ENCODE measurements around the gene CUX1. TPM values are rescaled to one million over a fixed set of nuclear protein-coding genes. Genes with fewer than 3 reads are reported as not detected.
"Not testable (repeated sequence)": the region's sequence is repeated elsewhere in the genome, so short reads cannot be mapped to it uniquely, and the experiment has no call there.

The CUX1 gene
- total RNA-seq, 1 experiment from 2014 or later = 34.9 TPM

GRCh38 chr7:101906291-101907240 is 89.1 kb downstream of the CUX1 start:
- DNase-seq (ENCODE audit: extremely low read depth, low read depth) = no peak

- no peak for DNase-seq (ENCODE audit: extremely low read depth, low read depth)
These were observed 93.8 kb downstream of the CUX1 start for GRCh38 chr7:101910991-101911799.

GRCh38 chr7:101911800-101912715 is 94.6 kb downstream of the CUX1 start:
- DNase-seq (ENCODE audit: extremely low read depth, low read depth) = no peak

GRCh38 chr7:101912716-101913110 is 95.3 kb downstream of the CUX1 start:
- no peak for DNase-seq (ENCODE audit: extremely low read depth, low read depth)

GRCh38 chr7:101913247-101913721 is 95.9 kb downstream of the CUX1 start:
- DNase-seq (ENCODE audit: extremely low read depth, low read depth) = no peak

GRCh38 chr7:101913851-101914250 is 96.4 kb downstream of the CUX1 start:
- no peak for DNase-seq (ENCODE audit: extremely low read depth, low read depth)

GRCh38 chr7:101915000-101915399 is 97.6 kb downstream of the CUX1 start:
- no peak for DNase-seq (ENCODE audit: extremely low read depth, low read depth)

GRCh38 chr7:101916041-101916800 is 98.8 kb downstream of the CUX1 start:
- no peak for DNase-seq (ENCODE audit: extremely low read depth, low read depth)

- DNase-seq (ENCODE audit: extremely low read depth, low read depth) = no peak
These were observed 99.5 kb downstream of the CUX1 start for GRCh38 chr7:101916876-101917275.

- no peak for DNase-seq (ENCODE audit: extremely low read depth, low read depth)
These were observed 100.1 kb downstream of the CUX1 start for GRCh38 chr7:101917566-101917965.

- DNase-seq (ENCODE audit: extremely low read depth, low read depth) = no peak
These were observed 101.0 kb downstream of the CUX1 start for GRCh38 chr7:101918426-101918825.

- no peak for DNase-seq (ENCODE audit: extremely low read depth, low read depth)
These were observed 102.1 kb downstream of the CUX1 start for GRCh38 chr7:101919363-101920115.

- no peak for DNase-seq (ENCODE audit: extremely low read depth, low read depth)
These were observed 103.6 kb downstream of the CUX1 start for GRCh38 chr7:101921061-101921460.

GRCh38 chr7:101921546-101922489 is 104.4 kb downstream of the CUX1 start:
- not testable (repeated sequence) for DNase-seq (ENCODE audit: extremely low read depth, low read depth)

GRCh38 chr7:101922631-101923601 is 105.5 kb downstream of the CUX1 start:
- no peak for DNase-seq (ENCODE audit: extremely low read depth, low read depth)

GRCh38 chr7:101923602-101923985 is 106.2 kb downstream of the CUX1 start:
- no peak for DNase-seq (ENCODE audit: extremely low read depth, low read depth)

- no peak for DNase-seq (ENCODE audit: extremely low read depth, low read depth)
These were observed 106.7 kb downstream of the CUX1 start for GRCh38 chr7:101924171-101924570.
